Measurements from ENCODE around the gene RBL2. TPM values are rescaled to one million over a fixed set of nuclear protein-coding genes. Genes with fewer than 3 reads are reported as not detected.

The RBL2 gene
- total RNA-seq, 2 donors from 2014 or later: 109 to 117 TPM

GRCh38 chr16:53458635-53459034, 24.4 kb downstream of the RBL2 start:
- Histone ChIP-seq H3K9me3 (no peaks in the 10 kb centered on the region), H3K36me3 (peaks cover 0 to 6% of the 10 kb centered on the region in 2 donors), H3K4me3 (no peak overlapping the region), H3K27ac (no peak overlapping the region), H3K27me3 (replicated peaks; ENCODE audit: insufficient read depth) (no peaks in the 10 kb centered on the region), H3K4me1 (replicated peaks) (peaks cover 3% of the 10 kb centered on the region)
- no peak for TF ChIP-seq CTCF (IDR thresholded peaks at IDR 0.05)
- TF ChIP-seq POLR2AphosphoS5 (IDR thresholded peaks at IDR 0.05): no peak
- TF ChIP-seq POLR2A (IDR thresholded peaks at IDR 0.05): no peak
- no peak for DNase-seq (ENCODE audit: low spot score)
- WGBS: 95% methylated on average over 8 of the region's 8 CpGs
- intact Hi-C loops (cut with DNase I): no loop called here

- H3K9me3 ChIP-seq: no peaks in the 10 kb centered on the region
- H3K27me3 ChIP-seq (replicated peaks; ENCODE audit: insufficient read depth): no peaks in the 10 kb centered on the region
- no peaks in the 10 kb centered on the region for H3K36me3 ChIP-seq
- WGBS: 61% methylated on average over 6 of the region's 6 CpGs
- DNase-seq (ENCODE audit: low spot score): no peak
- H3K27ac ChIP-seq: no peak overlapping the region
- TF ChIP-seq CTCF (IDR thresholded peaks at IDR 0.05) (no peak), POLR2A (IDR thresholded peaks at IDR 0.05) (no peak), POLR2AphosphoS5 (IDR thresholded peaks at IDR 0.05) (no peak)
- peaks cover 3% of the 10 kb centered on the region for H3K4me1 ChIP-seq (replicated peaks)
- no peak overlapping the region for H3K4me3 ChIP-seq
- intact Hi-C loops (cut with DNase I): no loop called here
Observed at GRCh38 chr16:53465606-53466280, 31.5 kb downstream of the RBL2 start.

- Histone ChIP-seq H3K4me3 (no peak overlapping the region), H3K27ac (no peak overlapping the region), H3K9me3 (no peaks in the 10 kb centered on the region), H3K27me3 (replicated peaks; ENCODE audit: insufficient read depth) (no peaks in the 10 kb centered on the region), H3K36me3 (peaks cover 2 to 5% of the 10 kb centered on the region in 2 donors), H3K4me1 (replicated peaks) (no peaks in the 10 kb centered on the region)
- no peak for DNase-seq (ENCODE audit: low spot score)
- TF ChIP-seq POLR2AphosphoS5 (IDR thresholded peaks at IDR 0.05) (no peak), CTCF (IDR thresholded peaks at IDR 0.05) (no peak), POLR2A (IDR thresholded peaks at IDR 0.05) (no peak)
- intact Hi-C loops (cut with DNase I): no loop called here
- 83% methylated on average over 2 of the region's 2 CpGs for WGBS
Observed at GRCh38 chr16:53476867-53477266, 42.6 kb downstream of the RBL2 start.

- no peaks in the 10 kb centered on the region for H3K9me3 ChIP-seq
- DNase-seq (ENCODE audit: low spot score): no peak
- no peak overlapping the region for H3K27ac ChIP-seq
- no peak overlapping the region for H3K4me3 ChIP-seq
- H3K4me1 ChIP-seq (replicated peaks): no peaks in the 10 kb centered on the region
- H3K36me3 ChIP-seq: peaks cover 2 to 5% of the 10 kb centered on the region in 2 donors
- intact Hi-C loops (cut with DNase I): no loop called here
- WGBS: 92% methylated on average over 5 of the region's 5 CpGs
- no peaks in the 10 kb centered on the region for H3K27me3 ChIP-seq (replicated peaks; ENCODE audit: insufficient read depth)
- TF ChIP-seq CTCF (IDR thresholded peaks at IDR 0.05): no peak
- TF ChIP-seq POLR2AphosphoS5 (IDR thresholded peaks at IDR 0.05): no peak
- TF ChIP-seq POLR2A (IDR thresholded peaks at IDR 0.05): no peak
Observed at GRCh38 chr16:53478965-53479364, 44.7 kb downstream of the RBL2 start.

GRCh38 chr16:53480394-53480793, 46.1 kb downstream of the RBL2 start:
- Histone ChIP-seq H3K4me3 (no peak overlapping the region), H3K36me3 (peaks cover 2 to 5% of the 10 kb centered on the region in 2 donors), H3K27me3 (replicated peaks; ENCODE audit: insufficient read depth) (no peaks in the 10 kb centered on the region), H3K27ac (no peak overlapping the region), H3K9me3 (no peaks in the 10 kb centered on the region), H3K4me1 (replicated peaks) (no peaks in the 10 kb centered on the region)
- 100% methylated on average over 1 of the region's 1 CpG for WGBS
- TF ChIP-seq POLR2AphosphoS5 (IDR thresholded peaks at IDR 0.05) (no peak), POLR2A (IDR thresholded peaks at IDR 0.05) (no peak)
- DNase-seq (ENCODE audit: low spot score): no peak
- intact Hi-C loops (cut with DNase I): no loop called here
